ENCODE measurements around the gene VAC14.

VAC14 gene

GRCh38 chr16:70725912-70726828 is 74.8 kb downstream of the VAC14 start:
- no peak overlapping the region for H3K4me3 ChIP-seq (ENCODE audit: insufficient read depth, low read depth, low read length)
- WGBS, 2 experiments, result 92 to 93% methylated on average over 31 of the region's 31 CpGs
- H3K4me1 ChIP-seq (ENCODE audit: control insufficient read depth, insufficient read depth, low read length), result peaks cover 33% of the 10 kb centered on the region
- peak overlapping the region; percentile 55 for H3K27ac ChIP-seq (ENCODE audit: insufficient read depth, low read depth, low read length, poor library complexity, severe bottlenecking)
- no peaks in the 10 kb centered on the region for H3K9me3 ChIP-seq (ENCODE audit: control insufficient read depth, low read length)
- H3K27me3 ChIP-seq (ENCODE audit: control insufficient read depth, insufficient read depth, low read length, poor library complexity, severe bottlenecking), result no peaks in the 10 kb centered on the region
- H3K36me3 ChIP-seq (ENCODE audit: control insufficient read depth, insufficient read depth, low read length), result no peaks in the 10 kb centered on the region

- Histone ChIP-seq H3K36me3 (ENCODE audit: control insufficient read depth, insufficient read depth, low read length) (peaks cover 3% of the 10 kb centered on the region), H3K4me1 (ENCODE audit: control insufficient read depth, insufficient read depth, low read length) (peaks cover 29% of the 10 kb centered on the region), H3K27ac (ENCODE audit: insufficient read depth, low read depth, low read length, poor library complexity, severe bottlenecking) (peak overlapping the region; percentile 55), H3K27me3 (ENCODE audit: control insufficient read depth, insufficient read depth, low read length, poor library complexity, severe bottlenecking) (no peaks in the 10 kb centered on the region), H3K9me3 (ENCODE audit: control insufficient read depth, low read length) (no peaks in the 10 kb centered on the region), H3K4me3 (ENCODE audit: insufficient read depth, low read depth, low read length) (no peak overlapping the region)
- WGBS, 2 experiments, result 90 to 91% methylated on average over 22 of the region's 22 CpGs
Observed at GRCh38 chr16:70725024-70725911, 75.7 kb downstream of the VAC14 start.

DNA sequence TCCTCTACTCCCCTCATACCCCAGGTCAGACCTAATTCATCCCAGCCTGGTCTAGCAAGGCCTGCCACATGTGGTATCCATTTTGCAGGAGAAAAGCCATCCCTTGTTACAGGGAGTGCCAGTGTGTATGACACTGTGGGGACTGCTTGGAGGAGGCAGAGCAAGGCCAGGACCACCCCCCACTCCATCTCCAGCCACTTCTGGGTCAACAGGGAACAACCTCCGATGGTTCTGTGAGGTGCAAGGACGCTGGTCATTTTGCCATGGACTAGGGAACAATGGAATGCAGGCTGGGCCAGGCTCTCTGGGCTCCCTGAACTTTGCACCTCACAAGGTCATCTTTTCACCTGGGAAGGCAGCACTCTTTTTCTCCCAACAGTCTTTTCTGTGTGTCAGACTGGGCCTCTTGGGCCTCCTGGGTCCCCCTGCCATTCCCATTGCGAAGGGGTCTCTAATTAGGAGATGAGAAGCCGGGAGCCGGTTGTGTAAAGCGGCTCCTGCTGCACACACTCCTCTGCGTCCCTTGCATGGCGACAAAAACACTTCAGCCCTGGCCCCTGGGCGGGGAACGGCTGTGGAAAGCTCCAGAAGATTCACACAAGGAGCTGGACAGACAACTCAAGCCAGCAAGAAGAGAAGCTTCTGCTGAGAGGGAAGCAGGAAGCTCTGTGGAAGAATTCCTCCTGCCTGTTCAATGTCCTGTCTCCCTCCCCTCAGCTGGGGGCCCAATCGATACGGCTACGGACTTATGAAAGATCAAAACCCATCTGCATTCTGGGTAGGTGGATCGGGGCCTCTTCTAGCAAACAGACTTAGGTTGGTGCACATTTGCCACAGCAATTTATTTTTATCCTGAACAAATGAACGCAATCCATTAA is 76.6 kb downstream of the VAC14 start:
- Histone ChIP-seq H3K4me1 (ENCODE audit: control insufficient read depth, insufficient read depth, low read length) (peaks cover 20% of the 10 kb centered on the region), H3K36me3 (ENCODE audit: control insufficient read depth, insufficient read depth, low read length) (peaks cover 12% of the 10 kb centered on the region), H3K4me3 (ENCODE audit: insufficient read depth, low read depth, low read length) (no peak overlapping the region), H3K27ac (ENCODE audit: insufficient read depth, low read depth, low read length, poor library complexity, severe bottlenecking) (no peak overlapping the region), H3K9me3 (ENCODE audit: control insufficient read depth, low read length) (no peaks in the 10 kb centered on the region), H3K27me3 (ENCODE audit: control insufficient read depth, insufficient read depth, low read length, poor library complexity, severe bottlenecking) (no peaks in the 10 kb centered on the region)
- WGBS, 2 experiments, result 95 to 96% methylated on average over 15 of the region's 15 CpGs

- 94 to 97% methylated on average over 6 of the region's 6 CpGs for WGBS, 2 experiments
- Histone ChIP-seq H3K27me3 (ENCODE audit: control insufficient read depth, insufficient read depth, low read length, poor library complexity, severe bottlenecking) (no peaks in the 10 kb centered on the region), H3K4me1 (ENCODE audit: control insufficient read depth, insufficient read depth, low read length) (peaks cover 17% of the 10 kb centered on the region), H3K27ac (ENCODE audit: insufficient read depth, low read depth, low read length, poor library complexity, severe bottlenecking) (no peak overlapping the region), H3K9me3 (ENCODE audit: control insufficient read depth, low read length) (no peaks in the 10 kb centered on the region), H3K4me3 (ENCODE audit: insufficient read depth, low read depth, low read length) (no peak overlapping the region), H3K36me3 (ENCODE audit: control insufficient read depth, insufficient read depth, low read length) (peaks cover 12% of the 10 kb centered on the region)
Observed at GRCh38 chr16:70723740-70724145, 77.2 kb downstream of the VAC14 start.

GRCh38 chr16:70721202-70721963 is 79.6 kb downstream of the VAC14 start:
- no peak overlapping the region for H3K4me3 ChIP-seq (ENCODE audit: insufficient read depth, low read depth, low read length)
- peaks cover 12% of the 10 kb centered on the region for H3K36me3 ChIP-seq (ENCODE audit: control insufficient read depth, insufficient read depth, low read length)
- no peaks in the 10 kb centered on the region for H3K27me3 ChIP-seq (ENCODE audit: control insufficient read depth, insufficient read depth, low read length, poor library complexity, severe bottlenecking)
- H3K9me3 ChIP-seq (ENCODE audit: control insufficient read depth, low read length), result no peaks in the 10 kb centered on the region
- H3K27ac ChIP-seq (ENCODE audit: insufficient read depth, low read depth, low read length, poor library complexity, severe bottlenecking), result no peak overlapping the region
- H3K4me1 ChIP-seq (ENCODE audit: control insufficient read depth, insufficient read depth, low read length), result peaks cover 15% of the 10 kb centered on the region
- 94% methylated on average over 18 of the region's 18 CpGs for WGBS, 2 experiments

DNA sequence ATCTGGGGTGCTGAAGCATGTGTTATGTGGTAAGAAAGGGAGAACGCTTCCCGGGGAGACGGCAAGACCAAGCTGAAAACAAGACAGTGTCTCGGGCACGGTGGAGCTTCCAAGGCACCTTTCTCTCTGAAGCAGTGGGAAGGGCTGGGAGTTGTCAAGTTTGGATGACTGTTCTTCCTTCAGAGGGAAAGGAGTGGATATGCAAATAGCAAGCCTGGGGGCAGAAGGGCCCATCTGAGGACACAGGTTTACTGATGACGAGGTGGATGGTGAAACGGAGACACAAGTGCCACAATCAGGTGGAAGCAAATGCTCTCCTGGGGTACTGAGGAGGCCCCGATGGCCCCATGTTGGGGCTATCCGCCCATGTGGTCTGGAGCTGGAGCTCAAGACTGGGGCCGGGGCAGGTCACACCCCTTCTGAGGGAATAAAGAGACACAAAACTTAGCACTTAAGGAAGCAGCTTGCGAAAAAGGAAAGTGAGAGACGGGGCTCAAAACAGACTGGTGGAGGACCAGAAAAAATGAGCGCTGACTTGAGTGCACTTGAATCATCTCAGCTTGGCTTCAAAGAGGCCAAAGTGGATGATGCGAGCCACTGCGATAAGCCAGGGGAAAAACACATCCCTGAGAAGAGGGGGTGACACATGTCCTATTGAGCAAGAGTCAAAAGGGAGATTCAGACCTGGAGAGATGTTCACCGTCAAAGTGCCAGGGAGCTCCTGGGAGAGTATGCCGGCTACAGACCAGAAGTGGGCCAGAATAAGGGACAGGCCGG is 80.3 kb downstream of the VAC14 start:
- H3K36me3 ChIP-seq (ENCODE audit: control insufficient read depth, insufficient read depth, low read length), result peaks cover 12% of the 10 kb centered on the region
- no peak overlapping the region for H3K27ac ChIP-seq (ENCODE audit: insufficient read depth, low read depth, low read length, poor library complexity, severe bottlenecking)
- WGBS, 2 experiments, result 94 to 95% methylated on average over 18 of the region's 18 CpGs
- H3K9me3 ChIP-seq (ENCODE audit: control insufficient read depth, low read length), result no peaks in the 10 kb centered on the region
- H3K4me1 ChIP-seq (ENCODE audit: control insufficient read depth, insufficient read depth, low read length), result peaks cover 10% of the 10 kb centered on the region
- no peaks in the 10 kb centered on the region for H3K27me3 ChIP-seq (ENCODE audit: control insufficient read depth, insufficient read depth, low read length, poor library complexity, severe bottlenecking)
- H3K4me3 ChIP-seq (ENCODE audit: insufficient read depth, low read depth, low read length), result no peak overlapping the region

DNA sequence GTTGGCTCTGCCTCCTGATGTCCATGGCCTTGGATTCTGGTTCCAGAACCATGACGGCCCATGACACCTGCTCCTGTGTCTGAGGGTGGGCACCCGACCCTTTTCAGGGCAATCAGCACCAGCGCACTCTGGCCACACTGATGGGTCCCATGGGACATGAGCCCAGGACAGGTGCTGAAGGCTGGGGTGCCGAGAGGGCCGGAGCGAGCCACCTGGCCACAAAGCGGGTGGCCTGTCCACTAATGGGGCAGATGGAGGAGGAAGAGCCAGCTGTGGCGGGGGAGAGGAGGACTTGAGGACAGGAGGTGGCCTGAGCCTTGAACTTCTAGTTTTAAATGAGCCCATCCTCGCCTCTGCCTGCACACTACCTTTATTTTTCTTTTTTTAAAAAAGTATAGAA is 83.9 kb downstream of the VAC14 start:
- peaks cover 12% of the 10 kb centered on the region for H3K36me3 ChIP-seq (ENCODE audit: control insufficient read depth, insufficient read depth, low read length)
- H3K9me3 ChIP-seq (ENCODE audit: control insufficient read depth, low read length), result no peaks in the 10 kb centered on the region
- no peaks in the 10 kb centered on the region for H3K27me3 ChIP-seq (ENCODE audit: control insufficient read depth, insufficient read depth, low read length, poor library complexity, severe bottlenecking)
- WGBS, 2 experiments, result 95 to 98% methylated on average over 8 to 9 of the region's 9 CpGs
- no peak overlapping the region for H3K4me3 ChIP-seq (ENCODE audit: insufficient read depth, low read depth, low read length)
- peaks cover 34% of the 10 kb centered on the region for H3K4me1 ChIP-seq (ENCODE audit: control insufficient read depth, insufficient read depth, low read length)
- H3K27ac ChIP-seq (ENCODE audit: insufficient read depth, low read depth, low read length, poor library complexity, severe bottlenecking), result no peak overlapping the region

DNA sequence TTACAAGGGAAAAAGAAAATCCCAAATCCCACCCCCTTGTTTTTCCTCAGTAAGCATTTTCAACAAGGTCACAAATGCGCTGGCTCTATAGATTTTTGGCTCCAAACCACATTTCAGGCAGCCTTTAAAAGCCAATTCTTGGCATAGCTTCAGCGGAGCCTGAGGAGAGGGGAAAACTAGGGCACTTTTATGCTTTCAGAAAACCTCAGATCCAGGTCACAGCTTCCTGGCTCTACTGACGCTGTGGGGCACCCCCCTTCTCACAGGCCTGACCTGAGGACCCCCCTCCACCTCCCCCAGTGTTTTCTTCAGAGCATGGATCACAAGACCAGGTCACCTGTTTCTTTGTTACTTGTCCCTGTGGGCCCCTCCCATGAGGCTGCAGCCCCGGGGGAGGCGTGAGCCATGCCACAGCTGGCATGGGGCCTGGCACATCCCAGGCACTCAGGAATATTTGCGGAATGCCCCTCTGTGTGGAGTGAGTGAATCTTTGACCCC is 85.0 kb downstream of the VAC14 start:
- peaks cover 41% of the 10 kb centered on the region for H3K4me1 ChIP-seq (ENCODE audit: control insufficient read depth, insufficient read depth, low read length)
- no peaks in the 10 kb centered on the region for H3K9me3 ChIP-seq (ENCODE audit: control insufficient read depth, low read length)
- H3K36me3 ChIP-seq (ENCODE audit: control insufficient read depth, insufficient read depth, low read length), result peaks cover 12% of the 10 kb centered on the region
- H3K27me3 ChIP-seq (ENCODE audit: control insufficient read depth, insufficient read depth, low read length, poor library complexity, severe bottlenecking), result no peaks in the 10 kb centered on the region
- H3K4me3 ChIP-seq (ENCODE audit: insufficient read depth, low read depth, low read length), result no peak overlapping the region
- no peak overlapping the region for H3K27ac ChIP-seq (ENCODE audit: insufficient read depth, low read depth, low read length, poor library complexity, severe bottlenecking)
- WGBS, 2 experiments, result 86 to 88% methylated on average over 6 of the region's 6 CpGs

Data from ectodermal cell (in vitro differentiated cells).